Measurements from ENCODE around the gene GOLGA1.

DNA sequence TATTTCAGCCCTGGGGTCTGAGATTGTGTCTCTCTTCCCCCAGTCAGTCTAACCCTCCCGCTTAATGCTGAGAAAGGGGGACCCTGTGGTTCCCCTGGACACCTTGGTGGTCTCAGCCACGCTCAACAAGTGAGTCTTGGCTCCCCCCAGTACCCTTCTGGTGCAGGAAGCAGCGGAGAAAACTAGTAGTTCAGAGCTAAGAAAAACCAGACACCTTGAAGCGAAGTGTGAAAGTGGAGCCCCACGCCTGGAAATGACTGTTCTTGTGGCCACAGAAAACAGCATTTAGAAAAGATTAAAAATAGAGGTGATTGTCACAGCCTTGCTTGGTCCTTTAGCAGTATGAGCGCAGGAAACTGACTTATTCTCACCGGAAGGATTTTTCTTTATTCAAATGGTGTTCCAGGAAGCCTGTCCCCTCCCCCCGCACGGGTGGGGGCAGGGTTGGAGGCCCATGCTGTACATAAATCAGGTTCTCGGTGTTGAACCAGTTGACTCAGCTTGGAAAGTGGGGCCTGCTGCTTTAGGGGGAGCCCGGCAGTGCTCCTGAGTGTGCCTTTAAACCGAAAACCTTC, 70.8 kb downstream of the GOLGA1 start:
- TF ChIP-seq GATA3 (IDR thresholded peaks at IDR 0.05; ENCODE audit: low read depth, low read length) (no peak), GATA2 (IDR thresholded peaks at IDR 0.05; ENCODE audit: low read depth, low read length) (no peak)
